Measurements from ENCODE around the gene ZNF394.

DNA sequence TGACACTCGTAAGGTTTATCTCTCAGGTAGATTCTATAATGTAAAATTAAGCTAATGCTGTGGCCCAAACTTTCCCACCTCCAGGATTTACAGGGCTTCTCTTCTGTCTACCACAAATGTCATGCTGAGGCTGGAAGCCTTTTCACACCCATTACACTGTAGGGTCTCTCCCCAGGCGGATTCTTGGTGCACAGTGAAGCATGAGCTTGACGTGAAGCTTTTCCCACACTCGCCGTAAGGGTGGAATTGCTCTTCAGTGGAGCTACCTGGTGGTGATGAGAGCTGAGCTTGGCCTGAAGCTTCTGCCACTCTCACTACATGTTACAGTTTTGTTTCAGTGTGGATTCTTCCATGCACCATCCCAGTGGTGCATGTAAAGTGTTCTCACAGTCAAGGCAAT, 40.5 kb upstream of the ZNF394 start:
- TF ChIP-seq, protein P1, sequence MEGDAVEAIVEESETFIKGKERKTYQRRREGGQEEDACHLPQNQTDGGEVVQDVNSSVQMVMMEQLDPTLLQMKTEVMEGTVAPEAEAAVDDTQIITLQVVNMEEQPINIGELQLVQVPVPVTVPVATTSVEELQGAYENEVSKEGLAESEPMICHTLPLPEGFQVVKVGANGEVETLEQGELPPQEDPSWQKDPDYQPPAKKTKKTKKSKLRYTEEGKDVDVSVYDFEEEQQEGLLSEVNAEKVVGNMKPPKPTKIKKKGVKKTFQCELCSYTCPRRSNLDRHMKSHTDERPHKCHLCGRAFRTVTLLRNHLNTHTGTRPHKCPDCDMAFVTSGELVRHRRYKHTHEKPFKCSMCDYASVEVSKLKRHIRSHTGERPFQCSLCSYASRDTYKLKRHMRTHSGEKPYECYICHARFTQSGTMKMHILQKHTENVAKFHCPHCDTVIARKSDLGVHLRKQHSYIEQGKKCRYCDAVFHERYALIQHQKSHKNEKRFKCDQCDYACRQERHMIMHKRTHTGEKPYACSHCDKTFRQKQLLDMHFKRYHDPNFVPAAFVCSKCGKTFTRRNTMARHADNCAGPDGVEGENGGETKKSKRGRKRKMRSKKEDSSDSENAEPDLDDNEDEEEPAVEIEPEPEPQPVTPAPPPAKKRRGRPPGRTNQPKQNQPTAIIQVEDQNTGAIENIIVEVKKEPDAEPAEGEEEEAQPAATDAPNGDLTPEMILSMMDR (IDR thresholded peaks at IDR 0.05): no peak
- TF ChIP-seq, protein P2, sequence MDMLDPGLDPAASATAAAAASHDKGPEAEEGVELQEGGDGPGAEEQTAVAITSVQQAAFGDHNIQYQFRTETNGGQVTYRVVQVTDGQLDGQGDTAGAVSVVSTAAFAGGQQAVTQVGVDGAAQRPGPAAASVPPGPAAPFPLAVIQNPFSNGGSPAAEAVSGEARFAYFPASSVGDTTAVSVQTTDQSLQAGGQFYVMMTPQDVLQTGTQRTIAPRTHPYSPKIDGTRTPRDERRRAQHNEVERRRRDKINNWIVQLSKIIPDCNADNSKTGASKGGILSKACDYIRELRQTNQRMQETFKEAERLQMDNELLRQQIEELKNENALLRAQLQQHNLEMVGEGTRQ (IDR thresholded peaks at IDR 0.05; ENCODE audit: borderline replicate concordance, low read depth, low read length): no peak
- no peak for TF ChIP-seq CHD2 (IDR thresholded peaks at IDR 0.05; ENCODE audit: low read length, partially characterized antibody)
- TF ChIP-seq EP300 (IDR thresholded peaks at IDR 0.05; ENCODE audit: borderline replicate concordance in 1 of 2, low read depth in 1 of 2, low read length in 1 of 2): no peak
- TF ChIP-seq TAF1 (IDR thresholded peaks at IDR 0.05; ENCODE audit: borderline replicate concordance, low read depth, low read length): no peak
- TF ChIP-seq MEF2A (IDR thresholded peaks at IDR 0.05; ENCODE audit: borderline replicate concordance, low read depth): no peak
- no peak for TF ChIP-seq POLR2AphosphoS5 (IDR thresholded peaks at IDR 0.05; ENCODE audit: low read depth, low read length)
- TF ChIP-seq RAD21 (IDR thresholded peaks at IDR 0.05; ENCODE audit: low read length): no peak
